A549 (cell line): ENCODE measurements around the gene CIRBP. TPM values are rescaled to one million over a fixed set of nuclear protein-coding genes. Genes with fewer than 3 reads are reported as not detected.
A peak's percentile ranks its signal among the peaks of the same experiment; 100 is the strongest.

Experiments
- ATAC-seq, 2 experiments: fragments of 200-7000 bp in 1 of 2; fragments of >200 bp in 1 of 2; cut with Nextera tagmentation in 1 of 2; cut with Tn5 transposase in 1 of 2; 3 replicates each; pipeline versions ENCODE4 v1.8.0 to v1.9.1; 2018 to 2020; ENCODE audit warnings: mild to moderate bottlenecking in 1 of 2, moderate library complexity in 1 of 2
- CTCF ChIA-PET: fragments of 300-600 bp; sonication (Branson Sonifier 250); formaldehyde crosslinking; extraction: SDS; loops from one replicate; lab custom pipeline; 2021; ENCODE audit warnings: antibody characterized with exemption, inconsistent platforms; lab: Yijun Ruan, JAX
- POLR2A ChIA-PET: fragments of 350-600 bp; formaldehyde crosslinking; extraction: SDS; loops from one replicate; lab custom pipeline; 2021; ENCODE audit warnings: antibody characterized with exemption, inconsistent platforms; lab: Yijun Ruan, JAX
- DNase-seq, 2 experiments: peaks; one replicate each; pipeline versions ENCODE4 v3.0.0 to v3.0.0-alpha.2; 2011 to 2016; ENCODE audit warnings: low read depth in 1 of 2, low spot score in 1 of 2
- FAIRE-seq: peaks from 2 replicates; lab custom pipeline; 2011; peaks lifted over from hg19 to GRCh38; lab: Jason Lieb, UNC
- H3K27ac ChIP-seq, 2 experiments: fragments of >200 bp; sonication (Bioruptor Twin); formaldehyde crosslinking; 3 replicates each; pipeline ENCODE4 v1.5.1; 2016 to 2017
- H3K4me1 ChIP-seq: fragments of >200 bp; sonication (Bioruptor Twin); formaldehyde crosslinking; 3 replicates; pipeline ENCODE4 v1.6.1; 2016
- H3K4me2 ChIP-seq: fragments of >200 bp; sonication (Bioruptor Twin); formaldehyde crosslinking; 3 replicates; pipeline ENCODE4 v1.6.1; 2016
- H3K4me3 ChIP-seq: fragments of >200 bp; sonication (Bioruptor Twin); formaldehyde crosslinking; 3 replicates; pipeline ENCODE4 v1.5.1; 2016
- H3K9me3 ChIP-seq: fragments of >200 bp; sonication (Bioruptor Twin); formaldehyde crosslinking; 3 replicates; pipeline ENCODE4 v1.6.1; 2016
- BCL3 ChIP-seq: fragments of >200 bp; sonication (Bioruptor Twin); formaldehyde crosslinking; IDR thresholded peaks from 3 replicates; pipeline ENCODE4 v1.6.1; 2016
- BHLHE40 ChIP-seq: IDR thresholded peaks from 2 replicates; pipeline ENCODE4 v1.6.1; 2012; ENCODE audit warnings: low read depth, low read length, inconsistent platforms
- CBX2 ChIP-seq: fragments of 200-600 bp; sonication (generic); IDR thresholded peaks from 2 replicates; pipeline ENCODE4 v1.6.1; 2016; ENCODE audit warnings: low read depth, mild to moderate bottlenecking, borderline replicate concordance
- EP300 ChIP-seq, 2 experiments: fragments of >200 bp; sonication (Bioruptor Twin); formaldehyde crosslinking; IDR thresholded peaks; 2 replicates in 1 of 2; 3 replicates in 1 of 2; pipeline ENCODE4 v1.6.1; 2016 to 2017
- ESRRA ChIP-seq: fragments of 150-350 bp; IDR thresholded peaks from 2 replicates; pipeline ENCODE4 v1.6.1; 2014; ENCODE audit warnings: mild to moderate bottlenecking, low read length, borderline replicate concordance
- FOSL2 ChIP-seq, 2 experiments: fragments of 450-650 bp in 1 of 2; fragments of >200 bp in 1 of 2; sonication (Bioruptor Twin) in 1 of 2; formaldehyde crosslinking; IDR thresholded peaks; 2 replicates each; pipeline versions ENCODE4 v1.5.0 to v1.6.1; 2016 to 2020; ENCODE audit warnings: mild to moderate bottlenecking in 1 of 2, moderate library complexity in 1 of 2
- FOXS1 ChIP-seq: fragments of 250-450 bp; sonication (Bioruptor Pico); IDR thresholded peaks from 2 replicates; pipeline ENCODE4 v1.5.0; 2020; ENCODE audit warnings: mild to moderate bottlenecking, moderate library complexity
- GATA3 ChIP-seq: IDR thresholded peaks from 2 replicates; pipeline ENCODE4 v1.6.1; 2012; ENCODE audit warnings: borderline replicate concordance
- HDAC2 ChIP-seq: fragments of 200-600 bp; sonication (generic); IDR thresholded peaks from 2 replicates; pipeline ENCODE4 v1.6.1; 2016
- JUN ChIP-seq, 2 experiments: fragments of >200 bp; sonication (Bioruptor Twin); formaldehyde crosslinking; IDR thresholded peaks; 2 replicates in 1 of 2; 3 replicates in 1 of 2; pipeline ENCODE4 v1.6.1; 2016 to 2017
- MAFK ChIP-seq: fragments of 450-650 bp; IDR thresholded peaks from 2 replicates; pipeline ENCODE4 v1.6.1; 2014; ENCODE audit not compliant: partially characterized antibody
- MAZ ChIP-seq: fragments of 150-350 bp; IDR thresholded peaks from 2 replicates; pipeline ENCODE4 v1.6.1; 2014; ENCODE audit warnings: antibody characterized with exemption, low read depth, low read length, borderline replicate concordance
- RCOR1 ChIP-seq: fragments of 150-350 bp; IDR thresholded peaks from 2 replicates; pipeline ENCODE4 v1.6.1; 2014; ENCODE audit warnings: antibody characterized with exemption, low read length, low read depth
- SMC3 ChIP-seq: fragments of >200 bp; sonication (Bioruptor Twin); formaldehyde crosslinking; IDR thresholded peaks from 3 replicates; pipeline ENCODE4 v1.6.1; 2018; ENCODE audit warnings: inconsistent platforms
- TP53 ChIP-seq: fragments of 250-450 bp; sonication (Bioruptor Pico); IDR thresholded peaks from 2 replicates; pipeline ENCODE4 v1.5.0; 2021; ENCODE audit warnings: mild to moderate bottlenecking, moderate library complexity
- WGBS: methylation state at CpG from one replicate; pipeline ENCODE4 v1.1.6; 2017; ENCODE audit errors: missing lambda C conversion rate; 5-methylcytosine and 5-hydroxymethylcytosine counted together
- polyA plus RNA-seq, 4 experiments: library from polyadenylated mRNA; depleted of rRNA in 3 of 4; stranded (reverse); fragments of >200 nt; fragmentation: RNase III in 1 of 4; extraction: RNeasy Plus Mini Kit Qiagen cat#74134 plus additional on column Dnase treatment in 1 of 4; gene quantifications; 2 replicates in 3 of 4; 3 replicates in 1 of 4; pipeline ENCODE4 v1.2.3, GENCODE V29; 2011 to 2017
- TF ChIP-seq, protein P1 (sequence below): IDR thresholded peaks from 2 replicates; pipeline ENCODE4 v1.6.1; 2012

CIRBP gene
- polyA plus RNA-seq, 2 of the 4 experiments (the other 2 are of a cell fraction): 151 to 178 TPM

GRCh38 chr19:1252221-1252820 lies 16.8 kb upstream of the CIRBP start:
- Histone ChIP-seq H3K4me3 (peak overlapping the region; percentile 97), H3K9me3 (no peaks in the 10 kb centered on the region), H3K4me1 (peaks cover 45% of the 10 kb centered on the region), H3K4me2 (peak overlapping the region; percentile 100), H3K27ac (peak overlapping the region; percentile 100)
- FAIRE-seq (no peak), DNase-seq (peak in 1 of 2 experiments; percentile 85), ATAC-seq (peak; percentile 5 to 13; a peak in 5 of 6 replicates)
- TF ChIP-seq HDAC2 (no peak), MAZ (no peak), MAFK (no peak), FOXS1 (CRISPR knock-in tag) (no peak), FOSL2 (IDR thresholded peaks at IDR 0.05) (no peak), FOSL2 (CRISPR knock-in tag; IDR thresholded peaks at IDR 0.05) (peak; percentile 47; the same call in 1 of the 2 replicates), EP300 (IDR thresholded peaks at IDR 0.05) (no peak), SMC3 (0 out of 3 replicates have a peak, but pooled peaks have one; percentile 8), BHLHE40 (no peak), TP53 (CRISPR knock-in tag) (no peak), JUN (IDR thresholded peaks at IDR 0.05) (peak in 1 of 2 experiments; percentile 59; a peak in 3 of 5 replicates)
- WGBS: 0% methylated on average over 6 of the region's 30 CpGs
- ChIA-PET CTCF (interaction anchor here (0.6 to 18.7 kb wide), 6 partner anchors 9 to 121 kb away, joined by 3 to 500 read pairs (median 8); partner anchors contain the start of genes ATP5F1D and CIRBP), POLR2A (interaction anchor here (0.9 to 5.0 kb wide), 6 partner anchors 8 to 23 kb away, joined by 3 to 62 read pairs (median 12); partner anchors contain the start of genes CIRBP and FAM174C)

DNA sequence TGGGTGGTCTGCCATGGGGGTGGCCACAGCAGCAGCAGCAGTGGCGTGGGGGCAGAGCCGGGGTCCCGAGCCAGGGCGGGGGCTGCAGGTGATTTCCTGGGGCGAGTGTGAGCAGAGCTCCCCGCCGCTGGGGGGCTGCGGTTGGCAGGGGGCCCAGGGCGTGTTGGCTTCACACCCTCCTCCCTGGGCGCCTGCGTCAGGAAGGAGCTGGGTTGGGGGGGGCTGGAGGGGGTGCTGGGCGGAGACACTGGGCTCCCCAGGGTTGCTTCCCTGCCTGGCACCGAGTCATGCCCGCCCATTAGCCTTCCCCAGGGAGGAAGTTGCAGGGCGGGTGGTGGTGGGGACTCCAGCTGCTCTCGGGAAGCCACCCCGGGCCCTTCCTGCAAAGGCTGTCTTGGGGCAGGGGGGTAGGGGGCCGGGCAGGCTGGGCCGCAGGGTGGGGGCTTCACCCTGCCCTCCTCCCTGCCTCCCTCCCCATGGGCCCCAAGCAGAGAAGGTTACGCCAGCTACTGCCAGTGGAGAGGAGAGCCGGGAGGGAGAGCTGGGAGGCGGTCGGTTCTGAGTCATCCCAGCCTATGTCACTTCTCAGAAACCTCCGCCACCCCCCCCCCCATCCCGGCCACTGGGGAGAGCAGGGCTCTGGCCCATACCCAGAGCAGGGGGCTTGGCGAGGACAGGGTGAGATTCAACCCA lies 16.2 kb upstream of the CIRBP start:
- Histone ChIP-seq H3K9me3 (no peaks in the 10 kb centered on the region), H3K4me3 (peak overlapping the region; percentile 97), H3K27ac (peak overlapping the region; percentile 100), H3K4me2 (peak overlapping the region; percentile 100)
- DNase-seq: peak in 1 of 2 experiments; percentile 91
- POLR2A ChIA-PET: interaction anchor here (0.7 to 5.0 kb wide), 7 partner anchors 9 to 330 kb away, joined by 3 to 62 read pairs (median 9); partner anchors contain the start of genes CIRBP and FAM174C
- peak; percentile 36 to 61 for ATAC-seq
- no peak for FAIRE-seq
- 0% methylated on average over 9 of the region's 26 CpGs for WGBS
- CTCF ChIA-PET: interaction anchor here (0.6 to 18.7 kb wide), 8 partner anchors 9 to 141 kb away, joined by 3 to 500 read pairs (median 4); partner anchors contain the start of genes ATP5F1D and CIRBP
- TF ChIP-seq EP300 (IDR thresholded peaks at IDR 0.05): peak; percentile 35 to 39; a peak in 2 of 5 replicates
- 0 out of 3 replicates have a peak, but pooled peaks have one; percentile 21 for TF ChIP-seq BCL3
- TF ChIP-seq CBX2: no peak
- TF ChIP-seq GATA3: peak; percentile 51
- TF ChIP-seq FOSL2 (IDR thresholded peaks at IDR 0.05): 0 out of 2 replicates have a peak, but pooled peaks have one; percentile 22
- peak; percentile 76 for TF ChIP-seq FOSL2 (CRISPR knock-in tag; IDR thresholded peaks at IDR 0.05)
- no peak for TF ChIP-seq RCOR1
- TF ChIP-seq JUN (IDR thresholded peaks at IDR 0.05): peak in 1 of 2 experiments; percentile 69; a peak in 3 of 5 replicates
- TF ChIP-seq, protein P1, sequence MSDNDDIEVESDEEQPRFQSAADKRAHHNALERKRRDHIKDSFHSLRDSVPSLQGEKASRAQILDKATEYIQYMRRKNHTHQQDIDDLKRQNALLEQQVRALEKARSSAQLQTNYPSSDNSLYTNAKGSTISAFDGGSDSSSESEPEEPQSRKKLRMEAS: peak; percentile 12; the same call in 1 of the 2 replicates
- TF ChIP-seq SMC3: 0 out of 3 replicates have a peak, but pooled peaks have one; percentile 4
- TF ChIP-seq, all 56 proteins: peak for 7
- peaks cover 45% of the 10 kb centered on the region for H3K4me1 ChIP-seq

DNA sequence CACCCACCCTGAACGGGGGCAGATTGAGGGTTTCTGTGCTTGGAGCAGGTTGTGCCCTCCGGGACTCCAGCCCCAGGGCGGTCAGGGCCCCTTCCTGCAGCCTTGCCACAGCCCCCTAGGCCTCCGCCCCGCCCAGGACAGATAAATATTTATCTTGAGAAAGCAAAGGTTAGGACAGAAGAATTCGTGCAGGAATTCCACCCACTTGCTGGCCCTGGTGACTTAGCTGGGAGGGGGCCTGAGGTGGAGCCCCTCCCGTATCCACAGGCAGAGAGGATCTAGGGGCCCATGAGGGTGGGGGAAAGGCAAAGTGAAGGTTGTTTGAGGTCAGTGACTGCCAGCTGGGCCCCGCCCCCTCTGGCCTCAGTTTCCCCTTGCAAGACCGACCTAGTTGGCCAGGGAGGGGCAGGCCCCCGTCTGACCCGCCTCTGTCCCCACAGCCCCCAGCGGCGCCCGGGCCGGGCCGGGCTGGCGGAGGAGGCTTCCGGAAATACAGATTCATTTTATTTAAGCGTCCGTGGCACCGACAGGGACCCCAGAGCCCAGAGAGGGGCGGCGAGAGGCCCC lies 15.5 kb upstream of the CIRBP start:
- DNase-seq: peak in 1 of 2 experiments; percentile 79
- POLR2A ChIA-PET: interaction anchor here (0.6 to 5.0 kb wide), 7 partner anchors 8 to 330 kb away, joined by 3 to 62 read pairs (median 9); partner anchors contain the start of genes CIRBP and FAM174C
- TF ChIP-seq BCL3 (0 out of 3 replicates have a peak, but pooled peaks have one; percentile 6), ESRRA (no peak)
- TF ChIP-seq, all 56 proteins: peak for 1
- 0% methylated on average over 3 of the region's 23 CpGs for WGBS
- Histone ChIP-seq H3K4me1 (peaks cover 50% of the 10 kb centered on the region), H3K4me3 (peak overlapping the region; percentile 97), H3K27ac (peak overlapping the region; percentile 100), H3K9me3 (no peaks in the 10 kb centered on the region), H3K4me2 (peak overlapping the region; percentile 100)
- CTCF ChIA-PET: interaction anchor here (0.7 to 18.7 kb wide), 7 partner anchors 9 to 141 kb away, joined by 3 to 500 read pairs (median 6); partner anchors contain the start of genes ATP5F1D and CIRBP
- no peak for FAIRE-seq
- peak in 1 of 2 experiments; percentile 19; a peak in 4 of 6 replicates for ATAC-seq
